Measurements from ENCODE around the gene B3GALNT1.

Gene B3GALNT1

DNA sequence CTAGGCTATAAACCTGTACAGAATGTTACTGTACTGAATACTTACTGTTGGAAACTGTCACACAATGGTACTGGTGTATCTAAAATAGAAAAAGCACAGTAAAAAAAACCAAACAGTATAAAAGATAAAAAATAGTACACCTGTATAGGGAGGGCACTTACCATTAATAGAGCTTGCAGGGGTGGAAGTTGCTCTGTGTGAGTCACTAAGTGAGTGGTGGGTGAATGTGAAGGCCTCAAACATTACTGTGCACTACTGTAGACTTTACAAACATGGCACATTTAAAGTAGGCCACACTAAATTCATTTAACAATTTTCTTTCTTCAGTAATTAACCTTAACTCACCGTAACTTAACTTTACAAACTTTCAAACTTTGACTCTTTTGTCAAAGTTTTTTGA, 22.0 kb downstream of the B3GALNT1 start:
- H3K27me3 ChIP-seq (ENCODE audit: control insufficient read depth in 3 of 3, insufficient read depth in 3 of 3, low read depth in 1 of 3, low read length in 3 of 3), result no peaks in the 10 kb centered on the region
- H3K27ac ChIP-seq (replicated peaks; ENCODE audit: low read length), result no peak overlapping the region
- H3K9me3 ChIP-seq (replicated peaks in 1 of 2; ENCODE audit: control insufficient read depth in 2 of 2, insufficient read depth in 1 of 2, low read depth in 1 of 2, low read length in 2 of 2), result no peaks in the 10 kb centered on the region
- H3K4me1 ChIP-seq (ENCODE audit: control insufficient read depth in 2 of 2, insufficient read depth in 1 of 2, low read depth in 1 of 2, low read length in 2 of 2), result peaks cover 0 to 3% of the 10 kb centered on the region in 2 donors
- H3K4ac ChIP-seq (ENCODE audit: low read length), result no peak overlapping the region
- peaks cover 0 to 2% of the 10 kb centered on the region in 2 donors for H3K36me3 ChIP-seq (replicated peaks in 1 of 2; ENCODE audit: control insufficient read depth in 2 of 2, insufficient read depth in 2 of 2, low read length in 2 of 2)
- no peak overlapping the region for H3K18ac ChIP-seq (ENCODE audit: low read length)
- no peak overlapping the region for H2AFZ ChIP-seq (ENCODE audit: low read length)
- WGBS, 2 donors (ENCODE audit: extremely low coverage in 2 of 2, insufficient read length in 2 of 2, insufficient replicate concordance in 1 of 2), result 100% methylated on average over 1 of the region's 1 CpG
- H3K14ac ChIP-seq (ENCODE audit: low read length), result no peak overlapping the region
- no peak overlapping the region for H2BK15ac ChIP-seq (ENCODE audit: low read length)
- H2AK5ac ChIP-seq (ENCODE audit: low read depth, low read length), result no peak overlapping the region
- no peak overlapping the region for H2BK5ac ChIP-seq (ENCODE audit: low read length)
- H4K8ac ChIP-seq (ENCODE audit: low read depth, low read length), result no peak overlapping the region
- no peak overlapping the region for H3K4me2 ChIP-seq (ENCODE audit: insufficient read depth, low read length, poor library complexity, severe bottlenecking)
- H3K9ac ChIP-seq (ENCODE audit: low read depth, low read length, poor library complexity), result no peak overlapping the region
- no peak overlapping the region for H2BK12ac ChIP-seq (ENCODE audit: low read length)
- no peak for DNase-seq (ENCODE audit: low spot score)
- H2BK120ac ChIP-seq (ENCODE audit: low read depth, low read length), result no peak overlapping the region
- no peaks in the 10 kb centered on the region for H3K79me1 ChIP-seq (ENCODE audit: low read depth, low read length)
- no peak overlapping the region for H3K4me3 ChIP-seq (ENCODE audit: low read length in 2 of 2)
- H3K23ac ChIP-seq (ENCODE audit: low read depth, low read length, poor library complexity), result no peak overlapping the region
- H4K91ac ChIP-seq (ENCODE audit: low read depth, low read length, poor library complexity), result no peak overlapping the region

DNA sequence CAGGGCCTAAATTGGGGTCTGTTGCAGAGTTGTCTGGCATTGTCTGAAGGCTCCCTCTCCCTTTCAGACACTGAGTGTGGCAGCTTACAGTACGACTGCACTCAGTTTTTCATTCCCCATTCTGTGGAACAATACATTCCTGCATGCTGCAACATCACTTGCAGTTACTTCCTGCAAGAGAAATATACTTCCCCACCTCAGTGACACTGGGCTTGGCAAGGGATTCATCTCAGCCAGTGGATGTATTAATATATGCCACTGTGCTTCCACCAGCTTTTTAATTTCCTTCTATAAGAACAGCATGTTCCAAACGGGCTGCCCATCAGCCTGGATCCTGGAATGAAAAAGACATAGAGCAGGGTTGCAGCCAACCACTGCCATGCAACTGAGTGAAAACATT, 23.1 kb downstream of the B3GALNT1 start:
- no peak overlapping the region for H3K23ac ChIP-seq (ENCODE audit: low read depth, low read length, poor library complexity)
- H3K9me3 ChIP-seq (replicated peaks in 1 of 2; ENCODE audit: control insufficient read depth in 2 of 2, insufficient read depth in 1 of 2, low read depth in 1 of 2, low read length in 2 of 2), result no peaks in the 10 kb centered on the region
- no peak overlapping the region for H2AFZ ChIP-seq (ENCODE audit: low read length)
- H3K18ac ChIP-seq (ENCODE audit: low read length), result peak overlapping the region; percentile 19
- H3K27ac ChIP-seq (replicated peaks; ENCODE audit: low read length), result no peak overlapping the region
- no peaks in the 10 kb centered on the region for H3K27me3 ChIP-seq (ENCODE audit: control insufficient read depth in 3 of 3, insufficient read depth in 3 of 3, low read depth in 1 of 3, low read length in 3 of 3)
- no peak overlapping the region for H2AK5ac ChIP-seq (ENCODE audit: low read depth, low read length)
- WGBS, 2 donors (ENCODE audit: extremely low coverage in 2 of 2, insufficient read length in 2 of 2, insufficient replicate concordance in 1 of 2), result no CpG with 5 or more reads among the region's 2 CpGs
- H3K36me3 ChIP-seq (replicated peaks in 1 of 2; ENCODE audit: control insufficient read depth in 2 of 2, insufficient read depth in 2 of 2, low read length in 2 of 2), result peaks cover 0 to 2% of the 10 kb centered on the region in 2 donors
- no peak overlapping the region for H2BK5ac ChIP-seq (ENCODE audit: low read length)
- H2BK12ac ChIP-seq (ENCODE audit: low read length), result no peak overlapping the region
- H3K4ac ChIP-seq (ENCODE audit: low read length), result no peak overlapping the region
- no peak overlapping the region for H4K8ac ChIP-seq (ENCODE audit: low read depth, low read length)
- no peaks in the 10 kb centered on the region for H3K79me1 ChIP-seq (ENCODE audit: low read depth, low read length)
- no peak overlapping the region for H3K9ac ChIP-seq (ENCODE audit: low read depth, low read length, poor library complexity)
- no peak overlapping the region for H4K91ac ChIP-seq (ENCODE audit: low read depth, low read length, poor library complexity)
- no peak overlapping the region for H3K4me2 ChIP-seq (ENCODE audit: insufficient read depth, low read length, poor library complexity, severe bottlenecking)
- peaks cover 0 to 3% of the 10 kb centered on the region in 2 donors for H3K4me1 ChIP-seq (ENCODE audit: control insufficient read depth in 2 of 2, insufficient read depth in 1 of 2, low read depth in 1 of 2, low read length in 2 of 2)
- H3K4me3 ChIP-seq (ENCODE audit: low read length in 2 of 2), result no peak overlapping the region
- H3K14ac ChIP-seq (ENCODE audit: low read length), result no peak overlapping the region
- H2BK15ac ChIP-seq (ENCODE audit: low read length), result no peak overlapping the region
- H2BK120ac ChIP-seq (ENCODE audit: low read depth, low read length), result no peak overlapping the region
- no peak for DNase-seq (ENCODE audit: low spot score)

DNA sequence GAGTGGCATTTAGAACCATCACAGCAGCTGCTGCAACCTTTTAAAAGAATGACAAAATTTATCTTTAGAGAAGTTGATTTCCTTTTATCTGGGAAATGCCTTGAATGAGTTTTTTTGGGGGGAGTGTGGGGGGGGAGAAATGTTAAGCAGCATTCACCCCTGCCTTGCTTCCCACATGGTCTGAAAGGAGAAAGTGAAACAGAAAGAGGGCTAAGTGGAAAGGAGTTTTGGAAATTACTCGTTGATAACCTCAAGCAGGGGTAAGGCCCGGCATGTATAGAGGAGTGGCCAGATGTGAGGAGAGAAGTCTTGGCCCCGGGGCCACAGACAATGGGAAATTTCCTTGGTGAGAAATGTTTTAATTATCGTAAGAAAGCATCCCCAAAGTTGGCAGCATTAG, 23.5 kb downstream of the B3GALNT1 start:
- WGBS, 2 donors (ENCODE audit: extremely low coverage in 2 of 2, insufficient read length in 2 of 2, insufficient replicate concordance in 1 of 2), result no CpG with 5 or more reads among the region's 4 CpGs

DNA sequence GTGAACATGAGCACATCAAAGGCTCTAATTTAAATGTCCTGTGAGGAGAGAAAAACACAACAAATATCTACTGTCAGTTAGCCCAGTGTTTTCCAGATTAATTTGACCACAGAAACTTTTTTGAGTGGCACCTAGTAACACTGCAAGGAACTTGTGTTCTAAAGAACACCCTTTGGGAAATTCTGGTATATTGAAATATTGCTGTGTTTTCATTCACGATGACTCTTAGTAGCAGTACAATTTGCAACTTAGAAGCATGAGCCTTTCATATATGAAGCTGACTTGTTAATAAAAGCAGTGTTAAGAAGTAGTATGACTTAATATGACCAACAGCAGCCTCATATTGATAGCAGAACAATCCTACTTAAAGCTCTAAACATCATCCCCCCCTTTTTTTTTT, 32.0 kb downstream of the B3GALNT1 start:
- no peak overlapping the region for H3K14ac ChIP-seq (ENCODE audit: low read length)
- H2AK5ac ChIP-seq (ENCODE audit: low read depth, low read length), result no peak overlapping the region
- no peak overlapping the region for H4K91ac ChIP-seq (ENCODE audit: low read depth, low read length, poor library complexity)
- H3K36me3 ChIP-seq (replicated peaks in 1 of 2; ENCODE audit: control insufficient read depth in 2 of 2, insufficient read depth in 2 of 2, low read length in 2 of 2), result peaks cover 0 to 20% of the 10 kb centered on the region in 2 donors
- no peak overlapping the region for H2AFZ ChIP-seq (ENCODE audit: low read length)
- peaks cover 0 to 5% of the 10 kb centered on the region in 2 donors for H3K4me1 ChIP-seq (ENCODE audit: control insufficient read depth in 2 of 2, insufficient read depth in 1 of 2, low read depth in 1 of 2, low read length in 2 of 2)
- H2BK15ac ChIP-seq (ENCODE audit: low read length), result no peak overlapping the region
- H3K4me2 ChIP-seq (ENCODE audit: insufficient read depth, low read length, poor library complexity, severe bottlenecking), result no peak overlapping the region
- H2BK120ac ChIP-seq (ENCODE audit: low read depth, low read length), result no peak overlapping the region
- no peak overlapping the region for H3K4ac ChIP-seq (ENCODE audit: low read length)
- H3K9me3 ChIP-seq (replicated peaks in 1 of 2; ENCODE audit: control insufficient read depth in 2 of 2, insufficient read depth in 1 of 2, low read depth in 1 of 2, low read length in 2 of 2), result no peaks in the 10 kb centered on the region
- no peak overlapping the region for H3K9ac ChIP-seq (ENCODE audit: low read depth, low read length, poor library complexity)
- no peak for DNase-seq (ENCODE audit: low spot score)
- no peak overlapping the region for H3K4me3 ChIP-seq (ENCODE audit: low read length in 2 of 2)
- H2BK5ac ChIP-seq (ENCODE audit: low read length), result no peak overlapping the region
- no CpG with 5 or more reads among the region's 1 CpG for WGBS, 2 donors (ENCODE audit: extremely low coverage in 2 of 2, insufficient read length in 2 of 2, insufficient replicate concordance in 1 of 2)
- no peaks in the 10 kb centered on the region for H3K79me1 ChIP-seq (ENCODE audit: low read depth, low read length)
- H4K8ac ChIP-seq (ENCODE audit: low read depth, low read length), result no peak overlapping the region
- no peak overlapping the region for H3K23ac ChIP-seq (ENCODE audit: low read depth, low read length, poor library complexity)
- H3K18ac ChIP-seq (ENCODE audit: low read length), result no peak overlapping the region
- no peak overlapping the region for H2BK12ac ChIP-seq (ENCODE audit: low read length)
- no peaks in the 10 kb centered on the region for H3K27me3 ChIP-seq (ENCODE audit: control insufficient read depth in 3 of 3, insufficient read depth in 3 of 3, low read depth in 1 of 3, low read length in 3 of 3)
- no peak overlapping the region for H3K27ac ChIP-seq (replicated peaks; ENCODE audit: low read length)

More for the DNA sequence above, 23.5 kb downstream of the B3GALNT1 start:
- no peak overlapping the region for H3K9ac ChIP-seq (ENCODE audit: low read depth, low read length, poor library complexity)
- no peak overlapping the region for H2BK12ac ChIP-seq (ENCODE audit: low read length)
- H3K4me3 ChIP-seq (ENCODE audit: low read length in 2 of 2), result no peak overlapping the region
- no peaks in the 10 kb centered on the region for H3K9me3 ChIP-seq (replicated peaks in 1 of 2; ENCODE audit: control insufficient read depth in 2 of 2, insufficient read depth in 1 of 2, low read depth in 1 of 2, low read length in 2 of 2)
- no peak overlapping the region for H2AK5ac ChIP-seq (ENCODE audit: low read depth, low read length)
- no peak overlapping the region for H3K23ac ChIP-seq (ENCODE audit: low read depth, low read length, poor library complexity)
- peaks cover 0 to 3% of the 10 kb centered on the region in 2 donors for H3K4me1 ChIP-seq (ENCODE audit: control insufficient read depth in 2 of 2, insufficient read depth in 1 of 2, low read depth in 1 of 2, low read length in 2 of 2)
- no peak overlapping the region for H3K18ac ChIP-seq (ENCODE audit: low read length)
- peaks cover 0 to 2% of the 10 kb centered on the region in 2 donors for H3K36me3 ChIP-seq (replicated peaks in 1 of 2; ENCODE audit: control insufficient read depth in 2 of 2, insufficient read depth in 2 of 2, low read length in 2 of 2)
- no peak overlapping the region for H2BK120ac ChIP-seq (ENCODE audit: low read depth, low read length)
- no peak overlapping the region for H3K4me2 ChIP-seq (ENCODE audit: insufficient read depth, low read length, poor library complexity, severe bottlenecking)
- H4K91ac ChIP-seq (ENCODE audit: low read depth, low read length, poor library complexity), result no peak overlapping the region
- H3K27me3 ChIP-seq (ENCODE audit: control insufficient read depth in 3 of 3, insufficient read depth in 3 of 3, low read depth in 1 of 3, low read length in 3 of 3), result no peaks in the 10 kb centered on the region
- H3K27ac ChIP-seq (replicated peaks; ENCODE audit: low read length), result no peak overlapping the region
- H2BK15ac ChIP-seq (ENCODE audit: low read length), result no peak overlapping the region
- no peak overlapping the region for H4K8ac ChIP-seq (ENCODE audit: low read depth, low read length)
- no peaks in the 10 kb centered on the region for H3K79me1 ChIP-seq (ENCODE audit: low read depth, low read length)
- H3K4ac ChIP-seq (ENCODE audit: low read length), result no peak overlapping the region
- DNase-seq (ENCODE audit: low spot score), result no peak
- no peak overlapping the region for H2AFZ ChIP-seq (ENCODE audit: low read length)
- H3K14ac ChIP-seq (ENCODE audit: low read length), result no peak overlapping the region
- H2BK5ac ChIP-seq (ENCODE audit: low read length), result no peak overlapping the region

All from neuronal stem cell (in vitro differentiated cells).